Measurements from ENCODE around the gene FBXO40. TPM values are rescaled to one million over a fixed set of nuclear protein-coding genes. Genes with fewer than 3 reads are reported as not detected.

Gene FBXO40
- polyA plus RNA-seq, 2 of the 4 experiments (the other 2 are of a cell fraction) = not detected

- TF ChIP-seq CHD4 (IDR thresholded peaks at IDR 0.05; ENCODE audit: borderline replicate concordance) (no peak), JUN (IDR thresholded peaks at IDR 0.05) (no peak), SMC3 (IDR thresholded peaks at IDR 0.05) (no peak)
- TF ChIP-seq, protein P1, sequence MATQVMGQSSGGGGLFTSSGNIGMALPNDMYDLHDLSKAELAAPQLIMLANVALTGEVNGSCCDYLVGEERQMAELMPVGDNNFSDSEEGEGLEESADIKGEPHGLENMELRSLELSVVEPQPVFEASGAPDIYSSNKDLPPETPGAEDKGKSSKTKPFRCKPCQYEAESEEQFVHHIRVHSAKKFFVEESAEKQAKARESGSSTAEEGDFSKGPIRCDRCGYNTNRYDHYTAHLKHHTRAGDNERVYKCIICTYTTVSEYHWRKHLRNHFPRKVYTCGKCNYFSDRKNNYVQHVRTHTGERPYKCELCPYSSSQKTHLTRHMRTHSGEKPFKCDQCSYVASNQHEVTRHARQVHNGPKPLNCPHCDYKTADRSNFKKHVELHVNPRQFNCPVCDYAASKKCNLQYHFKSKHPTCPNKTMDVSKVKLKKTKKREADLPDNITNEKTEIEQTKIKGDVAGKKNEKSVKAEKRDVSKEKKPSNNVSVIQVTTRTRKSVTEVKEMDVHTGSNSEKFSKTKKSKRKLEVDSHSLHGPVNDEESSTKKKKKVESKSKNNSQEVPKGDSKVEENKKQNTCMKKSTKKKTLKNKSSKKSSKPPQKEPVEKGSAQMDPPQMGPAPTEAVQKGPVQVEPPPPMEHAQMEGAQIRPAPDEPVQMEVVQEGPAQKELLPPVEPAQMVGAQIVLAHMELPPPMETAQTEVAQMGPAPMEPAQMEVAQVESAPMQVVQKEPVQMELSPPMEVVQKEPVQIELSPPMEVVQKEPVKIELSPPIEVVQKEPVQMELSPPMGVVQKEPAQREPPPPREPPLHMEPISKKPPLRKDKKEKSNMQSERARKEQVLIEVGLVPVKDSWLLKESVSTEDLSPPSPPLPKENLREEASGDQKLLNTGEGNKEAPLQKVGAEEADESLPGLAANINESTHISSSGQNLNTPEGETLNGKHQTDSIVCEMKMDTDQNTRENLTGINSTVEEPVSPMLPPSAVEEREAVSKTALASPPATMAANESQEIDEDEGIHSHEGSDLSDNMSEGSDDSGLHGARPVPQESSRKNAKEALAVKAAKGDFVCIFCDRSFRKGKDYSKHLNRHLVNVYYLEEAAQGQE (IDR thresholded peaks at IDR 0.05) = no peak
- H3K4me2 ChIP-seq = no peak overlapping the region
- ATAC-seq (no peak), FAIRE-seq (no peak), DNase-seq (ENCODE audit: low read depth in 1 of 2, low spot score in 1 of 2) (no peak)
- H3K4me3 ChIP-seq = no peak overlapping the region
- no peaks in the 10 kb centered on the region for H3K9me3 ChIP-seq
- H3K4me1 ChIP-seq = no peaks in the 10 kb centered on the region
- ChIA-PET POLR2A (no interaction called here), CTCF (interaction anchor here (1.3 kb wide), 1 partner anchor 19 kb away, joined by 3 read pairs; no protein-coding TSS in a partner anchor)
- WGBS (ENCODE audit: missing lambda C conversion rate) = 77% methylated on average over 9 of the region's 9 CpGs
- H3K27ac ChIP-seq = no peak overlapping the region
Measured at GRCh38 chr3:121566773-121567172, 26.4 kb upstream of the FBXO40 start.

GRCh38 chr3:121567649-121568048 is 25.5 kb upstream of the FBXO40 start, which contains the start of gene ARGFX:
Gene ARGFX, plus strand, starts transcription at chr3:121567949. Its CDS starts 2,765 bp downstream, at chr3:121570714.
- Histone ChIP-seq H3K4me3 (no peak within 1 kb of the TSS), H3K4me1 (no peaks in the 10 kb centered on the region), H3K4me2 (no peak within 1 kb of the TSS), H3K9me3 (no peaks in the 10 kb centered on the region), H3K27ac (no peak within 1 kb of the TSS)
- ATAC-seq (no peak), DNase-seq (ENCODE audit: low read depth in 1 of 2, low spot score in 1 of 2) (no peak), FAIRE-seq (no peak)
- ChIA-PET CTCF (interaction anchor here (0.7 kb wide), 1 partner anchor 21 kb away, joined by 3 read pairs; no protein-coding TSS in a partner anchor), POLR2A (no interaction called here)
- TF ChIP-seq EHF (CRISPR knock-in tag; IDR thresholded peaks at IDR 0.05) = no peak
- TF ChIP-seq GATA3 (IDR thresholded peaks at IDR 0.05; ENCODE audit: borderline replicate concordance) = no peak
- no peak for TF ChIP-seq MAZ (IDR thresholded peaks at IDR 0.05; ENCODE audit: borderline replicate concordance, low read depth, low read length)
- no peak for TF ChIP-seq KDM5A (IDR thresholded peaks at IDR 0.05)
- TF ChIP-seq ZNF302 (CRISPR knock-in tag; IDR thresholded peaks at IDR 0.05) = no peak
- TF ChIP-seq CBX2 (IDR thresholded peaks at IDR 0.05; ENCODE audit: borderline replicate concordance, low read depth) = no peak
- TF ChIP-seq BHLHE40 (IDR thresholded peaks at IDR 0.05; ENCODE audit: low read depth, low read length) = no peak
- no peak for TF ChIP-seq SMC3 (IDR thresholded peaks at IDR 0.05)
- TF ChIP-seq TFCP2L1 (CRISPR knock-in tag; IDR thresholded peaks at IDR 0.05) = no peak
- no peak for TF ChIP-seq ZSCAN20 (CRISPR knock-in tag; IDR thresholded peaks at IDR 0.05)
- TF ChIP-seq, protein P2, sequence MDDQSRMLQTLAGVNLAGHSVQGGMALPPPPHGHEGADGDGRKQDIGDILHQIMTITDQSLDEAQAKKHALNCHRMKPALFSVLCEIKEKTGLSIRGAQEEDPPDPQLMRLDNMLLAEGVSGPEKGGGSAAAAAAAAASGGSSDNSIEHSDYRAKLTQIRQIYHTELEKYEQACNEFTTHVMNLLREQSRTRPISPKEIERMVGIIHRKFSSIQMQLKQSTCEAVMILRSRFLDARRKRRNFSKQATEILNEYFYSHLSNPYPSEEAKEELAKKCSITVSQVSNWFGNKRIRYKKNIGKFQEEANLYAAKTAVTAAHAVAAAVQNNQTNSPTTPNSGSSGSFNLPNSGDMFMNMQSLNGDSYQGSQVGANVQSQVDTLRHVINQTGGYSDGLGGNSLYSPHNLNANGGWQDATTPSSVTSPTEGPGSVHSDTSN (IDR thresholded peaks at IDR 0.05) = no peak
- TF ChIP-seq MAFK (IDR thresholded peaks at IDR 0.05; ENCODE audit: partially characterized antibody) = no peak
- TF ChIP-seq POLR2A (IDR thresholded peaks at IDR 0.05; ENCODE audit: low read length) = no peak
- WGBS (ENCODE audit: missing lambda C conversion rate) = 88% methylated on average over 5 of the region's 5 CpGs

GRCh38 chr3:121574449-121574848 is 18.7 kb upstream of the FBXO40 start:
- Histone ChIP-seq H3K27ac (no peak overlapping the region), H3K4me1 (peaks cover 6% of the 10 kb centered on the region; the same call in 2 of the 3 replicates), H3K4me2 (peak overlapping the region; percentile 44; the same call in 1 of the 3 replicates), H3K4me3 (no peak overlapping the region), H3K9me3 (no peaks in the 10 kb centered on the region)
- 12% methylated on average over 6 of the region's 6 CpGs for WGBS (ENCODE audit: missing lambda C conversion rate)
- ChIA-PET POLR2A (no interaction called here), CTCF (no interaction called here)
- ATAC-seq = peak; percentile 88; a peak in 5 of 6 replicates
- DNase-seq (ENCODE audit: low read depth in 1 of 2, low spot score in 1 of 2) = peak in 1 of 2 experiments; percentile 65
- no peak for TF ChIP-seq FOSB (CRISPR knock-in tag; IDR thresholded peaks at IDR 0.05)
- TF ChIP-seq FOXS1 (CRISPR knock-in tag; IDR thresholded peaks at IDR 0.05) = no peak
- no peak for TF ChIP-seq HOXA7 (CRISPR knock-in tag; IDR thresholded peaks at IDR 0.05)
- no peak for TF ChIP-seq JUNB (IDR thresholded peaks at IDR 0.05)
- no peak for TF ChIP-seq CHD2 (IDR thresholded peaks at IDR 0.05; ENCODE audit: low read length, partially characterized antibody)
- no peak for TF ChIP-seq RNF2 (IDR thresholded peaks at IDR 0.05; ENCODE audit: borderline replicate concordance, low read depth)
- no peak for TF ChIP-seq ESRRA (IDR thresholded peaks at IDR 0.05; ENCODE audit: borderline replicate concordance, low read length)
- FAIRE-seq = no peak

Data from A549 (cell line).